ENCODE measurements around the gene CHD9. TPM values are rescaled to one million over a fixed set of nuclear protein-coding genes. Genes with fewer than 3 reads are reported as not detected.
"Not testable (repeated sequence)": the region's sequence is repeated elsewhere in the genome, so short reads cannot be mapped to it uniquely, and the experiment has no call there.

The CHD9 gene
- total RNA-seq, 1 donor: 55.6 TPM

- Histone ChIP-seq H3K4me1 (ENCODE audit: insufficient read depth, low read length) (no peaks in the 10 kb centered on the region), H3K4me3 (ENCODE audit: low read length) (no peak overlapping the region), H3K9me3 (ENCODE audit: low read depth, low read length) (no peaks in the 10 kb centered on the region), H3K27me3 (ENCODE audit: insufficient read depth, low read length) (no peaks in the 10 kb centered on the region)
These were observed 12.5 kb upstream of the CHD9 start for GRCh38 chr16:53042235-53042701.

- Histone ChIP-seq H3K4me1 (ENCODE audit: insufficient read depth, low read length) (no peaks in the 10 kb centered on the region), H3K4me3 (ENCODE audit: low read length) (no peak overlapping the region), H3K9me3 (ENCODE audit: low read depth, low read length) (no peaks in the 10 kb centered on the region), H3K27me3 (ENCODE audit: insufficient read depth, low read length) (no peaks in the 10 kb centered on the region)
These were observed 11.4 kb upstream of the CHD9 start for GRCh38 chr16:53043428-53043831.

GRCh38 chr16:53043986-53044601 is 10.7 kb upstream of the CHD9 start:
- Histone ChIP-seq H3K4me1 (ENCODE audit: insufficient read depth, low read length) (no peaks in the 10 kb centered on the region), H3K4me3 (ENCODE audit: low read length) (no peak overlapping the region), H3K9me3 (ENCODE audit: low read depth, low read length) (no peaks in the 10 kb centered on the region), H3K27me3 (ENCODE audit: insufficient read depth, low read length) (no peaks in the 10 kb centered on the region)

GRCh38 chr16:53045341-53046220 is 9.2 kb upstream of the CHD9 start:
- no peaks in the 10 kb centered on the region for H3K4me1 ChIP-seq (ENCODE audit: insufficient read depth, low read length)
- H3K27me3 ChIP-seq (ENCODE audit: insufficient read depth, low read length): no peaks in the 10 kb centered on the region
- no peaks in the 10 kb centered on the region for H3K9me3 ChIP-seq (ENCODE audit: low read depth, low read length)
- no peak overlapping the region for H3K4me3 ChIP-seq (ENCODE audit: low read length)

GRCh38 chr16:53047515-53047914 is 7.3 kb upstream of the CHD9 start:
- not testable (repeated sequence) for H3K27me3 ChIP-seq (ENCODE audit: insufficient read depth, low read length); H3K4me3 ChIP-seq (ENCODE audit: low read length); H3K4me1 ChIP-seq (ENCODE audit: insufficient read depth, low read length); H3K9me3 ChIP-seq (ENCODE audit: low read depth, low read length)

GRCh38 chr16:53048139-53048915 is 6.5 kb upstream of the CHD9 start:
- no peaks in the 10 kb centered on the region for H3K9me3 ChIP-seq (ENCODE audit: low read depth, low read length)
- no peaks in the 10 kb centered on the region for H3K27me3 ChIP-seq (ENCODE audit: insufficient read depth, low read length)
- H3K4me3 ChIP-seq (ENCODE audit: low read length): no peak overlapping the region
- H3K4me1 ChIP-seq (ENCODE audit: insufficient read depth, low read length): peaks cover 6% of the 10 kb centered on the region

GRCh38 chr16:53051255-53051654 is 3.5 kb upstream of the CHD9 start:
- peaks cover 26% of the 10 kb centered on the region for H3K4me1 ChIP-seq (ENCODE audit: insufficient read depth, low read length)
- not testable (repeated sequence) for H3K9me3 ChIP-seq (ENCODE audit: low read depth, low read length); H3K27me3 ChIP-seq (ENCODE audit: insufficient read depth, low read length); H3K4me3 ChIP-seq (ENCODE audit: low read length)

GRCh38 chr16:53052519-53053501 is 2.0 kb upstream of the CHD9 start, which contains the start of gene CHD9NB:
Gene CHD9NB, minus strand, starts transcription at chr16:53052897. Its CDS starts 8,739 bp downstream, at chr16:53044158.
- Histone ChIP-seq H3K4me3 (ENCODE audit: low read length) (no peak within 1 kb of the TSS), H3K27me3 (ENCODE audit: insufficient read depth, low read length) (no peaks in the 10 kb centered on the region), H3K9me3 (ENCODE audit: low read depth, low read length) (no peaks in the 10 kb centered on the region), H3K4me1 (ENCODE audit: insufficient read depth, low read length) (peaks cover 37% of the 10 kb centered on the region)

- H3K27me3 ChIP-seq (ENCODE audit: insufficient read depth, low read length): no peaks in the 10 kb centered on the region
- H3K9me3 ChIP-seq (ENCODE audit: low read depth, low read length): no peaks in the 10 kb centered on the region
- peaks cover 46% of the 10 kb centered on the region for H3K4me1 ChIP-seq (ENCODE audit: insufficient read depth, low read length)
- peak overlapping the region; percentile 71 for H3K4me3 ChIP-seq (ENCODE audit: low read length)
These were observed 673 bp upstream of the CHD9 start for GRCh38 chr16:53053967-53054669.

- peak overlapping the region; percentile 71 for H3K4me3 ChIP-seq (ENCODE audit: low read length)
- H3K27me3 ChIP-seq (ENCODE audit: insufficient read depth, low read length): no peaks in the 10 kb centered on the region
- H3K4me1 ChIP-seq (ENCODE audit: insufficient read depth, low read length): peaks cover 52% of the 10 kb centered on the region
- no peaks in the 10 kb centered on the region for H3K9me3 ChIP-seq (ENCODE audit: low read depth, low read length)
These were observed 975 bp downstream of the CHD9 start for GRCh38 chr16:53055541-53056391.

- Histone ChIP-seq H3K4me3 (ENCODE audit: low read length) (no peak overlapping the region), H3K27me3 (ENCODE audit: insufficient read depth, low read length) (no peaks in the 10 kb centered on the region), H3K4me1 (ENCODE audit: insufficient read depth, low read length) (peaks cover 58% of the 10 kb centered on the region), H3K9me3 (ENCODE audit: low read depth, low read length) (no peaks in the 10 kb centered on the region)
These were observed 1.6 kb downstream of the CHD9 start for GRCh38 chr16:53056392-53056881.

GRCh38 chr16:53057658-53058057 is 2.9 kb downstream of the CHD9 start:
- Histone ChIP-seq H3K4me3 (ENCODE audit: low read length) (no peak overlapping the region), H3K4me1 (ENCODE audit: insufficient read depth, low read length) (peaks cover 68% of the 10 kb centered on the region), H3K27me3 (ENCODE audit: insufficient read depth, low read length) (no peaks in the 10 kb centered on the region), H3K9me3 (ENCODE audit: low read depth, low read length) (no peaks in the 10 kb centered on the region)

GRCh38 chr16:53058441-53058840 is 3.6 kb downstream of the CHD9 start:
- H3K4me1 ChIP-seq (ENCODE audit: insufficient read depth, low read length): peaks cover 68% of the 10 kb centered on the region
- H3K9me3 ChIP-seq (ENCODE audit: low read depth, low read length): no peaks in the 10 kb centered on the region

More at GRCh38 chr16:53058441-53058840, 3.6 kb downstream of the CHD9 start:
- Histone ChIP-seq H3K4me3 (ENCODE audit: low read length) (no peak overlapping the region), H3K27me3 (ENCODE audit: insufficient read depth, low read length) (no peaks in the 10 kb centered on the region)

Data from mononuclear cell (primary cell).